ENCODE data around the gene SLC22A9.

GRCh38 chr11:63445118-63445517, 75.5 kb downstream of the SLC22A9 start:
- TF ChIP-seq REST (IDR thresholded peaks at IDR 0.05; ENCODE audit: low read depth) = no peak
- no peak for TF ChIP-seq MAX (IDR thresholded peaks at IDR 0.05)
- no peak for TF ChIP-seq RAD21 (IDR thresholded peaks at IDR 0.05; ENCODE audit: low read depth)
- TF ChIP-seq EP300 (IDR thresholded peaks at IDR 0.05; ENCODE audit: borderline replicate concordance) = no peak
- TF ChIP-seq TEAD4 (IDR thresholded peaks at IDR 0.05) = no peak
- no peak for TF ChIP-seq TCF12 (IDR thresholded peaks at IDR 0.05; ENCODE audit: low read depth)
- no peak for TF ChIP-seq TAF1 (IDR thresholded peaks at IDR 0.05; ENCODE audit: low read depth)
- TF ChIP-seq USF1 (IDR thresholded peaks at IDR 0.05) = no peak
- no peak for TF ChIP-seq EGR1 (IDR thresholded peaks at IDR 0.05)
- TF ChIP-seq CREB1 (IDR thresholded peaks at IDR 0.05; ENCODE audit: low read depth) = no peak
- TF ChIP-seq YY1 (IDR thresholded peaks at IDR 0.05; ENCODE audit: low read depth) = no peak
- TF ChIP-seq NFIC (IDR thresholded peaks at IDR 0.05) = no peak
- TF ChIP-seq CEBPB (IDR thresholded peaks at IDR 0.05) = no peak
